GM21447 (cell line): ENCODE data around the gene FMN1.

Source experiments
- ATAC-seq: cut with Tn5 transposase; IDR thresholded peaks from one replicate; pipeline ENCODE4 v1.9.1; 2021; ENCODE audit not compliant: unreplicated experiment

Gene FMN1

DNA sequence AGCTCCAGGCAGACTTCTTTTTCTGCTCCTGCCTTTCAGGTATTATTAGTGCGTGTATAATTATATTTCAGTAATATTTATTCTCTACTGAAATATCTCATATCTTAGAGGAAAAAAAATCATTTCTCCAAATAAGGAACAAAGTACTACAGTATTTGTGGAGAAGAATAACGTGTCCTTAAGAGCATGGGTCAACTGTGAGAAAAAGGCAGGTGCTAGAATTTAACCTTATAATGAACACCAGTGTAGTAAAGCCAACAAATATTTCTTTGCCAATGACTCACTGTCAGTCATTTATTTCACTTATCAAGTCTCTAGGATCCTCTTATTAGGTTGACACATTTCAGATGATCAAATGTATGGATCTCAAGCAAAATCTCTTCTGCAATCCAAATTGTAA is 293.3 kb downstream of the FMN1 start:
- ATAC-seq: no peak

GRCh38 chr15:32899126-32899596 is 295.4 kb downstream of the FMN1 start:
- ATAC-seq: no peak

DNA sequence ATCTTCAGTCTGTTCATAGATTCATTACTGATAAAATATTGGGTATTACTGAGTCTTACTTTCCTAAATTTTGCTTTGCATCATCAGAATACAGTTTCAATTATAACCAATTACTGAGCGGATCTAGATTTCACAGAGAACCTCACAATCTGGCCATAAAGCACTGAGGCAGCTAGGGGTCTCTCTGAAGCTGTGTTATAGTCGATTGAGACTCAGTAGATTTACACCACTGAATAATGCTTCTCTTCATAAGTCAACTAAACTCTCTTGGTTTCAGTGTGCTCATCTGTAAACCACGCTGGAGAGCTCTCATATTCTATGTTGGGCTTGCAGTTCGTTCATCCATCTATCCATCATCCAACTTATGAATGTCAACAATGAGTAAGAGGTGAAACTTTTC is 296.1 kb downstream of the FMN1 start:
- no peak for ATAC-seq

DNA sequence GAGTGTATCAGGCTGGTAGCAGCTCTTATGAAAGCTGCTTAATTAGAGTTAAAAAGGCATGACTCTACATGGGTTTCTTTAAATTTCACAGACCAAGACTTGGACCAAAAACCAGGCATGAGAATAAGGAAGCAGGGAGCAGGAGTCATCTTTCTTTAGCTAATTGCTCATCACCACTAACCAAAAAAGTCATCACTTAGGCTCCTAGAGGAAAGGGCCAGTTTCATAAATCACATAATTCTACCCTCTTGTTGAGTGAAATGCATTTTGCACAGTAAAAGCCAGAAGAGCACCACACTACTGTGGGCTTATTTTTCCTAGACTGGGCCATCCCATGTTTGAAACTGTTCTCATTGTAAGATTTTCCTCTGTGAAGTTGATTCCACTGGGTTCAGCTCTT is 301.1 kb downstream of the FMN1 start:
- ATAC-seq: no peak

DNA sequence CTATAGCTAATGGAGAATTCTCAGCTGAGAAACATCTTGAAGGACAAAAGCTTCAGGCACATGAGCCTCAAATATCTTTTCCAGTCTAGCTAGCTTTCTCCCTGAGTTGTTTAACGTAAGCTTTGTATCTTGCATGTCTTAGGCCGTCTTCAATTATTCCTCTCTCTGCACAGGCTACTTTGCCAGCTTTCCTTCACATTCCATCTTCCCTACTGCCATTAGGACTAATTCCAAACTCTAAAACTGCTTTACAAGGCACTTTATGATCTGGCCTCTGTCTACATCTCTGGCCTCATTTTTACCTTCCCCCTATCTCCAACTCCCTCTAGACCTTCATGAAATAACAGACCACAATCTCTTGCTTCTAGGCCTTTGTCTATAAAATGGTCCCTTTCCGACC is 305.3 kb downstream of the FMN1 start:
- ATAC-seq: no peak

- ATAC-seq: no peak
Measured at GRCh38 chr15:32888221-32888761, 306.2 kb downstream of the FMN1 start.

- ATAC-seq: no peak
Measured at GRCh38 chr15:32887090-32887489, 307.4 kb downstream of the FMN1 start.

DNA sequence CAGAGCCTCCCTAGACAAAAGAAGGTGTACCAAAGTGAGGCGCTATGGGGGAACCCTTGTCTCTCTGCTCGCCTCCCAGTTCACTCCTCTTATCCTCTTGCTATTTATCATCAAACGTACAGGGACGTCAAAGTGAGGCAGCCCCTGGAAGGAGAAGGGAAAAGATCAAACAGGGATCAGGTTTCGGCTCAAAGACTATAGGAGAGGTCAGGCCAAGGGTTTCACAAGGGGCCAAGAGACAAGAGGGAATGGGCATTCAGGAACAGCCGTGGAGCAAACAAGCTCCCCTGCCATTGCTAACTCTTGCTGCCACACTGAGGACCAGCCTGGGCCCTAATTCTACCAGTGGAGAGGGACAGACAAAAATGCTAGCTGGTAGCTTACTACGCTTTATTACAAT is 308.1 kb downstream of the FMN1 start:
- ATAC-seq: no peak

DNA sequence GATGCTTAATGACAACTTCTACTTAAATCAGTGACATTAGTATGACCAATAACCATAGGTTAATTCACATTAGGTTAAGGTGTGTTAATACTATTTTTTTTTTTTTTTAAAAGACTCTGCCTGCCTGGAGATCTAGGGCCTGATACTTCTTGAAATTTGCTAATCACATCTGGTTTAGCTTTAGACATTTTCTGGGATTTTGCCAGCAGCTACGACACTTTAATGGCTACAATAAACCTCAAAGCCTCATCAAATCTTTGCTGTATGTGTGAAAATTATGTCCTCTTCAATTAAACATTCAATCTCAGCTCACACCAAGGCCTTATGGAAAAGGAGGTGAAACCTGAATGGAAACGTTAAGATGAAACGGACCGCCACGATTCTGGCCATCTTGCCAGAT is 308.8 kb downstream of the FMN1 start:
- no peak for ATAC-seq

DNA sequence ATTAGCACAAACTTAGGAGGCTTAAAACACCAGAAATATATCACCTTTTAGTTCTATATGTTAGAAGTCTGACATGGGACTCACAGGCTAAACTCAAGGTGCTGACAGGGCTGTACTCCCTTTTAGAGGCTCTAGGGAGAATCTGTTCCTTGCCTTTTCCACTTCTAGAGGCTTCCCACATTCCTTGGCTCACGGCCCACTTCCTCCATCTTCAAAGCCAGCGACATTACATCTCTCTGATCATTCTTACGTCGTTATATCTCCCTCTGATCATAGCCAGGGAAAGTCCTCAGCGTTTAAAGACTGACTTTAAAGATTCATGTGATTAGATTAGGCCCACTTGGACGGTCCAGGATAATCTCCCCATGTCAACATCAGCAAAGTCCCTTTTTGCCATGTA is 310.4 kb downstream of the FMN1 start:
- no peak for ATAC-seq

DNA sequence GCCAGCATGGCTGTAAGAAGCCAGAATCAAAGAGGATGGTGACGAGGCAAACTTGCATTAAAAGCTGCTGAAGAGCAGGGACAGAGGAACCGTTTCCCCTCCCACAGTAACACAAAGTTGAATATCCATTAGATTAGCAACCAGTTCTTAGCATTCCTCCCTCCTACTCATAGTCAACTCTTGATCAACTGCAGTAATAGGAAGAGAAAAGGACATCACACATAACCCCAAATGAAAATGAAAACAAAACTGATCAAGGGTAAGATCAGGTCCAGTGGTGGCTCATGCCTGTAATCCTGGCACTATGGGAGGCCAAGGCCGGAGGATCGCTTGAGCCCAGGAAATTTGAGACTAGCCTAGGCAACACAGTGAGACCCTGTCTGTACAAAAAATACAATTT is 311.6 kb downstream of the FMN1 start:
- ATAC-seq: no peak

DNA sequence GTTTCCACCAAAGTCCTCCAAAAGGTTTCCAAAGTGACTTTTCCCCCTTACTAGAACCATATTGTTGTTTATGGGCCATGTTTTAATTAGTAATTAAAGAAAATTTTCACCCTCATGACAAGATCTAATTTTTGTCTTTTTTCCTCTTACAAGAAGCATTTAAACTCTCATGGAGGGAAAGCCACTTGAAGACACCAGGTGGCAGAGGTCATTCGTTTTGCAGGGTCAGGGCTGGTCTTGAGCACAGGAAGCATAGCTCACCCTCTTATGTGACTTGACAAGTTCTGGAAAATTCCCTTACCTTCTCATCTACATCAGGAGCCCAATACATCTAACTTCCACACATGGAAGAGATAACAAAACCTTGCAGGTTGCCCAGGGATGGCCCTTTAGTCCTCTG is 313.0 kb downstream of the FMN1 start:
- ATAC-seq: no peak

- ATAC-seq: no peak
Measured at GRCh38 chr15:32880642-32881041, 313.9 kb downstream of the FMN1 start.

- no peak for ATAC-seq
Measured at GRCh38 chr15:32879980-32880379, 314.5 kb downstream of the FMN1 start.

- ATAC-seq: no peak
Measured at GRCh38 chr15:32878869-32879805, 315.4 kb downstream of the FMN1 start.

- ATAC-seq: no peak
Measured at GRCh38 chr15:32878342-32878741, 316.2 kb downstream of the FMN1 start.

DNA sequence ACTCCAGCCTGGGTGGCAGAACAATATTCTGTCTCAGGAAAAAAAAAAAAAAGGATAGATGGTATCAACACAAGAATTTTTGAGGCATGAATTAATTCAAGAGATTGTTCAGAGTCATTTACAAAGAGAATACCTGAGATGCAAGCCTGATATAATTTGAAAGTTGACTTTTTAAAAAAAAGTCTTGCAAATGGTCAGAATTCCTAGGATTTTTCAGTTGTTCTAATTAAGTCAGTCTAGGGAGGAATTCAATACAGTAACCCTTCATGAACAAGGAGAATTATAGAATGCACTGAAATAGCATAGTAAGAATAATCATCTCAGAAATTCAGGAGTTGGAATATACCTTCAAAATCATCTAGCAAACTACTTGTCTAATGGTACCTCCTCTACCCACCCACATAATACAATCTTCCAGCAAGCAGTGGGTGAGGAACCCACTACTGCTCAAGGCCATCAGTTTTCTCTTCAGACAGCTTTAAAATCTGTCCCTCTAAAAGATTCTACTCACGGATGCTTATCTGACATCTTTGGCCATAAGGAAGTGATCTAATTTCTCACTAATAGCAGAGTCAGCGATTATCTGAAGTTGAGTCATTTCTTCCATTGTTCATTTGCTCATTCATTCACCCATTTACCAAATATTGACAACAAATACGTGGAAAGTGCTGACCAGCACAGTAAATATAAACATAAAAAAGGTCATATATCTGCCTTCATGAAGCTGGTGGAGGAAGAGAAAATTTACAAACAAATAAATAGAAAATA is 317.1 kb downstream of the FMN1 start:
- no peak for ATAC-seq

- ATAC-seq: no peak
Measured at GRCh38 chr15:32873284-32874114, 321.0 kb downstream of the FMN1 start.

DNA sequence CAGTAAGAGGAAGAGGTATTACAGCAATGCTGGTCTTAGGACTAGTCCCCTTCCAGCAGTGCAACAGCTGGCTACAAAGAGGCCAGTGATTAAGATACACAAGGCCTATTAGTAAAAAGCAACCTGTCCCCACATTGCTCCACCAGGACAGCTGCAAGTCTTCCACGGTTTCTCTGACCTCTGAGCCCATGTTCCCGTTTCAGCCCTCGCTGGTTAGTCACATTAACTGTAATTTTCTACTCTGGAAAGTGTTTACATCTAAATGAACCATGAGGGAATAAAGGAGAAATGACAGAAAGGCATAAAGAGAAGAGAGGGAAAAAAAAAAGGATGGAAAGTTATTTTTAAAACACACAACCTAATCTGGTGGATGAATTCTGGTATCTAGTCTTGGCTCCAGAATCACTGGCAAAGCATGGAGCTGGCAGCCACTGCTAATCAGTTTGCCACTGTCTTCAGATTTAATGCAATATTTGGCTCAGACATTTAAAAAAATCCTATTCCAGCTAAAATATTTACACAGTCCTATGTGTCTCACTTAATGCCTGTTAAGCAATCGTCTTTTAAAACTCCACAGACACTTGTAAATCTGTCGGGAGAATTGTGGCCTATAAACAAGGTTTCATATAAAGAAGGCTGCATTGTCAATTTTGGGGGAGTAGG is 321.8 kb downstream of the FMN1 start:
- ATAC-seq: no peak

- ATAC-seq: no peak
Measured at GRCh38 chr15:32871883-32872282, 322.6 kb downstream of the FMN1 start.
